Measurements from ENCODE around the gene RBM12.

Gene RBM12

GRCh38 chr20:35616465-35617396, 48.0 kb downstream of the RBM12 start:
- H3K9me3 ChIP-seq (ENCODE audit: control insufficient read depth, low read length) = no peaks in the 10 kb centered on the region
- H3K27me3 ChIP-seq (replicated peaks; ENCODE audit: control insufficient read depth, insufficient read depth, low read length) = no peaks in the 10 kb centered on the region
- no peaks in the 10 kb centered on the region for H3K36me3 ChIP-seq (ENCODE audit: control insufficient read depth, insufficient read depth, low read length, severe bottlenecking)
- H3K4me3 ChIP-seq (ENCODE audit: low read length) = peak overlapping the region; percentile 72
- peak; percentile 90 for DNase-seq (ENCODE audit: low read depth)
- H3K9ac ChIP-seq (ENCODE audit: low read length) = peak overlapping the region; percentile 56
- H3K4me1 ChIP-seq (ENCODE audit: control insufficient read depth, insufficient read depth, low read length) = peaks cover 18% of the 10 kb centered on the region

- no peaks in the 10 kb centered on the region for H3K27me3 ChIP-seq (replicated peaks; ENCODE audit: control insufficient read depth, insufficient read depth, low read length)
- H3K4me3 ChIP-seq (ENCODE audit: low read length) = peak within 1 kb of the TSS; percentile 74
- H3K9ac ChIP-seq (ENCODE audit: low read length) = peak within 1 kb of the TSS; percentile 75
- H3K9me3 ChIP-seq (ENCODE audit: control insufficient read depth, low read length) = no peaks in the 10 kb centered on the region
- H3K36me3 ChIP-seq (ENCODE audit: control insufficient read depth, insufficient read depth, low read length, severe bottlenecking) = no peaks in the 10 kb centered on the region
- H3K4me1 ChIP-seq (ENCODE audit: control insufficient read depth, insufficient read depth, low read length) = peaks cover 18% of the 10 kb centered on the region
- DNase-seq (ENCODE audit: low read depth) = peak; percentile 99
Measured at GRCh38 chr20:35615667-35616464, 48.8 kb downstream of the RBM12 start, which contains the start of gene SPAG4. Gene SPAG4, plus strand, starts transcription at chr20:35615829. Its CDS starts 175 bp downstream, at chr20:35616004.

GRCh38 chr20:35611482-35611881, 53.2 kb downstream of the RBM12 start:
- no peaks in the 10 kb centered on the region for H3K36me3 ChIP-seq (ENCODE audit: control insufficient read depth, insufficient read depth, low read length, severe bottlenecking)
- H3K9me3 ChIP-seq (ENCODE audit: control insufficient read depth, low read length) = no peaks in the 10 kb centered on the region
- no peak overlapping the region for H3K9ac ChIP-seq (ENCODE audit: low read length)
- DNase-seq (ENCODE audit: low read depth) = no peak
- H3K27me3 ChIP-seq (replicated peaks; ENCODE audit: control insufficient read depth, insufficient read depth, low read length) = no peaks in the 10 kb centered on the region
- H3K4me3 ChIP-seq (ENCODE audit: low read length) = no peak overlapping the region
- H3K4me1 ChIP-seq (ENCODE audit: control insufficient read depth, insufficient read depth, low read length) = no peaks in the 10 kb centered on the region

GRCh38 chr20:35610833-35611427, 53.8 kb downstream of the RBM12 start:
- no peaks in the 10 kb centered on the region for H3K27me3 ChIP-seq (replicated peaks; ENCODE audit: control insufficient read depth, insufficient read depth, low read length)
- no peak overlapping the region for H3K4me3 ChIP-seq (ENCODE audit: low read length)
- no peak for DNase-seq (ENCODE audit: low read depth)
- no peak overlapping the region for H3K9ac ChIP-seq (ENCODE audit: low read length)
- no peaks in the 10 kb centered on the region for H3K36me3 ChIP-seq (ENCODE audit: control insufficient read depth, insufficient read depth, low read length, severe bottlenecking)
- no peaks in the 10 kb centered on the region for H3K9me3 ChIP-seq (ENCODE audit: control insufficient read depth, low read length)
- no peaks in the 10 kb centered on the region for H3K4me1 ChIP-seq (ENCODE audit: control insufficient read depth, insufficient read depth, low read length)

- H3K36me3 ChIP-seq (ENCODE audit: control insufficient read depth, insufficient read depth, low read length, severe bottlenecking) = no peaks in the 10 kb centered on the region
- no peak overlapping the region for H3K4me3 ChIP-seq (ENCODE audit: low read length)
- no peak overlapping the region for H3K9ac ChIP-seq (ENCODE audit: low read length)
- H3K9me3 ChIP-seq (ENCODE audit: control insufficient read depth, low read length) = no peaks in the 10 kb centered on the region
- H3K4me1 ChIP-seq (ENCODE audit: control insufficient read depth, insufficient read depth, low read length) = no peaks in the 10 kb centered on the region
- no peak for DNase-seq (ENCODE audit: low read depth)
- H3K27me3 ChIP-seq (replicated peaks; ENCODE audit: control insufficient read depth, insufficient read depth, low read length) = peaks cover 7% of the 10 kb centered on the region
Measured at GRCh38 chr20:35607003-35607735, 57.5 kb downstream of the RBM12 start.

- Histone ChIP-seq H3K4me1 (ENCODE audit: control insufficient read depth, insufficient read depth, low read length) (peaks cover 8% of the 10 kb centered on the region), H3K9me3 (ENCODE audit: control insufficient read depth, low read length) (no peaks in the 10 kb centered on the region), H3K9ac (ENCODE audit: low read length) (no peak overlapping the region), H3K27me3 (replicated peaks; ENCODE audit: control insufficient read depth, insufficient read depth, low read length) (peaks cover 9% of the 10 kb centered on the region), H3K36me3 (ENCODE audit: control insufficient read depth, insufficient read depth, low read length, severe bottlenecking) (no peaks in the 10 kb centered on the region), H3K4me3 (ENCODE audit: low read length) (no peak overlapping the region)
- DNase-seq (ENCODE audit: low read depth) = no peak
Measured at GRCh38 chr20:35606127-35606526, 58.6 kb downstream of the RBM12 start.

- Histone ChIP-seq H3K9ac (ENCODE audit: low read length) (no peak overlapping the region), H3K9me3 (ENCODE audit: control insufficient read depth, low read length) (no peaks in the 10 kb centered on the region), H3K36me3 (ENCODE audit: control insufficient read depth, insufficient read depth, low read length, severe bottlenecking) (no peaks in the 10 kb centered on the region), H3K4me3 (ENCODE audit: low read length) (no peak overlapping the region), H3K4me1 (ENCODE audit: control insufficient read depth, insufficient read depth, low read length) (peaks cover 11% of the 10 kb centered on the region), H3K27me3 (replicated peaks; ENCODE audit: control insufficient read depth, insufficient read depth, low read length) (peaks cover 22% of the 10 kb centered on the region)
- DNase-seq (ENCODE audit: low read depth) = no peak
Measured at GRCh38 chr20:35604449-35604747, 60.3 kb downstream of the RBM12 start.

- DNase-seq (ENCODE audit: low read depth) = no peak
- peaks cover 11% of the 10 kb centered on the region for H3K4me1 ChIP-seq (ENCODE audit: control insufficient read depth, insufficient read depth, low read length)
- H3K9me3 ChIP-seq (ENCODE audit: control insufficient read depth, low read length) = no peaks in the 10 kb centered on the region
- no peak overlapping the region for H3K4me3 ChIP-seq (ENCODE audit: low read length)
- H3K36me3 ChIP-seq (ENCODE audit: control insufficient read depth, insufficient read depth, low read length, severe bottlenecking) = no peaks in the 10 kb centered on the region
- H3K27me3 ChIP-seq (replicated peaks; ENCODE audit: control insufficient read depth, insufficient read depth, low read length) = peaks cover 24% of the 10 kb centered on the region
- no peak overlapping the region for H3K9ac ChIP-seq (ENCODE audit: low read length)
Measured at GRCh38 chr20:35603695-35604448, 60.8 kb downstream of the RBM12 start.

GRCh38 chr20:35602851-35603495, 61.7 kb downstream of the RBM12 start:
- Histone ChIP-seq H3K4me3 (ENCODE audit: low read length) (no peak overlapping the region), H3K27me3 (replicated peaks; ENCODE audit: control insufficient read depth, insufficient read depth, low read length) (peaks cover 26% of the 10 kb centered on the region)

GRCh38 chr20:35601990-35602389, 62.7 kb downstream of the RBM12 start:
- no peak for DNase-seq (ENCODE audit: low read depth)
- Histone ChIP-seq H3K27me3 (replicated peaks; ENCODE audit: control insufficient read depth, insufficient read depth, low read length) (peaks cover 34% of the 10 kb centered on the region), H3K36me3 (ENCODE audit: control insufficient read depth, insufficient read depth, low read length, severe bottlenecking) (no peaks in the 10 kb centered on the region), H3K4me1 (ENCODE audit: control insufficient read depth, insufficient read depth, low read length) (peaks cover 11% of the 10 kb centered on the region), H3K9me3 (ENCODE audit: control insufficient read depth, low read length) (no peaks in the 10 kb centered on the region), H3K9ac (ENCODE audit: low read length) (no peak overlapping the region), H3K4me3 (ENCODE audit: low read length) (peak overlapping the region; percentile 71)

More at GRCh38 chr20:35602851-35603495, 61.7 kb downstream of the RBM12 start:
- Histone ChIP-seq H3K9me3 (ENCODE audit: control insufficient read depth, low read length) (no peaks in the 10 kb centered on the region), H3K9ac (ENCODE audit: low read length) (no peak overlapping the region), H3K36me3 (ENCODE audit: control insufficient read depth, insufficient read depth, low read length, severe bottlenecking) (no peaks in the 10 kb centered on the region), H3K4me1 (ENCODE audit: control insufficient read depth, insufficient read depth, low read length) (peaks cover 11% of the 10 kb centered on the region)
- no peak for DNase-seq (ENCODE audit: low read depth)
